ENCODE results near the gene FER. TPM values are rescaled to one million over a fixed set of nuclear protein-coding genes. Genes with fewer than 3 reads are reported as not detected.

Gene FER
- total and polyA plus RNA-seq, 2 of the 8 experiments (the other 6 are each of a cell fraction or from before 2014, with no cell fraction given): 1.3 to 15.8 TPM

GRCh38 chr5:109196823-109197160 is 449.1 kb downstream of the FER start:
- no peaks in the 10 kb centered on the region for H3K27me3 ChIP-seq (replicated peaks in 1 of 4; ENCODE audit: control insufficient read depth in 3 of 4, extremely low read depth in 1 of 4, insufficient read depth in 3 of 4, low read length in 3 of 4)
- no peak overlapping the region for H4K5ac ChIP-seq (ENCODE audit: insufficient read length, low read depth, low read length)
- no peak overlapping the region for H3K9ac ChIP-seq (replicated peaks in 1 of 4; ENCODE audit: extremely low read depth in 1 of 4, low read depth in 3 of 4, low read length in 3 of 4)
- H2BK12ac ChIP-seq (ENCODE audit: low read depth, low read length): no peak overlapping the region
- H3K27ac ChIP-seq (ENCODE audit: low read depth, low read length): no peak overlapping the region
- POLR2A ChIA-PET (ENCODE audit: partially characterized antibody): no interaction called here
- CTCF ChIA-PET (ENCODE audit: partially characterized antibody): interaction anchor here (0.9 kb wide), 1 partner anchor 12 kb away, joined by 3 read pairs; no protein-coding TSS in a partner anchor
- no peak overlapping the region for H2BK120ac ChIP-seq (replicated peaks; ENCODE audit: low read depth, low read length)
- H3K18ac ChIP-seq (ENCODE audit: extremely low read depth, low read length): no peak overlapping the region
- no peak overlapping the region for H3K23ac ChIP-seq (ENCODE audit: insufficient read length)
- H3K56ac ChIP-seq (replicated peaks; ENCODE audit: insufficient read length, low read depth, low read length): no peak overlapping the region
- no peak overlapping the region for H3K4me2 ChIP-seq (ENCODE audit: insufficient read depth in 1 of 2, low read depth in 2 of 2, low read length in 2 of 2)
- H3K4me1 ChIP-seq (replicated peaks in 1 of 4; ENCODE audit: control insufficient read depth in 3 of 4, insufficient read depth in 4 of 4, low read length in 3 of 4): peaks cover 1 to 27% (median 16%) of the 10 kb centered on the region in 4 experiments; a peak in 6 of 7 replicates
- H2AK5ac ChIP-seq (ENCODE audit: low read depth, low read length): no peak overlapping the region
- H3K14ac ChIP-seq (ENCODE audit: insufficient read length): no peak overlapping the region
- no peak overlapping the region for H2AFZ ChIP-seq (ENCODE audit: low read length)
- DNase-seq (ENCODE audit: low read depth in 1 of 2, low spot score in 2 of 2) (no peak), FAIRE-seq (no peak)
- no peaks in the 10 kb centered on the region for H3K9me3 ChIP-seq (ENCODE audit: insufficient read depth in 2 of 2, low read depth in 1 of 2, low read length in 1 of 2)
- no peak overlapping the region for H2BK15ac ChIP-seq (ENCODE audit: low read length)
- no peak overlapping the region for H4K91ac ChIP-seq (replicated peaks; ENCODE audit: insufficient read length, low read length)
- H3K79me2 ChIP-seq (ENCODE audit: control insufficient read depth in 1 of 2, insufficient read depth in 2 of 2, low read length in 2 of 2): no peaks in the 10 kb centered on the region
- H3K36me3 ChIP-seq (ENCODE audit: control insufficient read depth in 2 of 4, insufficient read depth in 4 of 4, low read length in 3 of 4): no peaks in the 10 kb centered on the region
- no peak overlapping the region for H3K4ac ChIP-seq (replicated peaks; ENCODE audit: insufficient read length, low read depth, low read length)
- H3K79me1 ChIP-seq (ENCODE audit: low read depth, low read length): no peaks in the 10 kb centered on the region
- WGBS, 2 experiments (ENCODE audit: extremely low coverage in 1 of 2, insufficient coverage in 1 of 2, insufficient read length in 1 of 2, insufficient replicate concordance in 2 of 2, low coverage in 1 of 2, low lambda C conversion rate in 2 of 2, missing lambda C conversion rate in 1 of 2): 85% methylated on average over 2 of the region's 2 CpGs; no CpG with 5 or more reads in 1 of the 2 experiments
- TF ChIP-seq TBP (IDR thresholded peaks at IDR 0.05; ENCODE audit: low read depth, low read length) (no peak), CBX8 (IDR thresholded peaks at IDR 0.05; ENCODE audit: borderline replicate concordance, low read depth, low read length) (no peak), SIX5 (IDR thresholded peaks at IDR 0.05; ENCODE audit: low read depth, low read length) (no peak), SIRT6 (IDR thresholded peaks at IDR 0.05; ENCODE audit: low read length) (no peak), CREB1 (IDR thresholded peaks at IDR 0.05) (no peak), FOSL1 (IDR thresholded peaks at IDR 0.05; ENCODE audit: insufficient read depth, low read depth, low read length) (no peak), NANOG (IDR thresholded peaks at IDR 0.05; ENCODE audit: insufficient read depth, low read depth, low read length, poor library complexity, severe bottlenecking) (no peak), CHD1 (IDR thresholded peaks at IDR 0.05; ENCODE audit: low read depth, low read length) (no peak), POLR2A (IDR thresholded peaks at IDR 0.05; ENCODE audit: control extremely low read depth in 1 of 2, low read depth in 2 of 2, low read length in 2 of 2) (no peak), EGR1 (IDR thresholded peaks at IDR 0.05; ENCODE audit: borderline replicate concordance, low read depth, low read length) (no peak), KDM4A (IDR thresholded peaks at IDR 0.05; ENCODE audit: low read depth, low read length, severe bottlenecking) (no peak), MAX (IDR thresholded peaks at IDR 0.05) (no peak), JUN (IDR thresholded peaks at IDR 0.05; ENCODE audit: low read depth, low read length) (no peak)
- TF ChIP-seq, protein P1, sequence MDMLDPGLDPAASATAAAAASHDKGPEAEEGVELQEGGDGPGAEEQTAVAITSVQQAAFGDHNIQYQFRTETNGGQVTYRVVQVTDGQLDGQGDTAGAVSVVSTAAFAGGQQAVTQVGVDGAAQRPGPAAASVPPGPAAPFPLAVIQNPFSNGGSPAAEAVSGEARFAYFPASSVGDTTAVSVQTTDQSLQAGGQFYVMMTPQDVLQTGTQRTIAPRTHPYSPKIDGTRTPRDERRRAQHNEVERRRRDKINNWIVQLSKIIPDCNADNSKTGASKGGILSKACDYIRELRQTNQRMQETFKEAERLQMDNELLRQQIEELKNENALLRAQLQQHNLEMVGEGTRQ (IDR thresholded peaks at IDR 0.05; ENCODE audit: low read length): no peak
- H4K20me1 ChIP-seq (replicated peaks in 1 of 2; ENCODE audit: control insufficient read depth in 1 of 2, insufficient read depth in 2 of 2, low read length in 2 of 2): no peaks in the 10 kb centered on the region
- no peak overlapping the region for H2BK20ac ChIP-seq (ENCODE audit: low read length)
- H4K8ac ChIP-seq (ENCODE audit: extremely low read depth, insufficient read depth, low read length): no peak overlapping the region
- no peak overlapping the region for H2BK5ac ChIP-seq (ENCODE audit: low read depth, low read length)
- no peak overlapping the region for H3K4me3 ChIP-seq (ENCODE audit: extremely low read depth in 1 of 4, insufficient read depth in 2 of 4, low read depth in 3 of 4, low read length in 4 of 4)
- H3K23me2 ChIP-seq (ENCODE audit: low read depth, low read length): no peaks in the 10 kb centered on the region
